HepG2 (cell line): ENCODE measurements around the gene KTI12. TPM values are rescaled to one million over a fixed set of nuclear protein-coding genes. Genes with fewer than 3 reads are reported as not detected.

ENCODE experiments used
- ATAC-seq: fragments of 200-7000 bp; cut with Tn5 transposase; 3 replicates; pipeline ENCODE4 v1.9.1; 2020; ENCODE audit warnings: mild to moderate bottlenecking, moderate library complexity
- BruUV-seq: library from RNA; stranded (reverse); fragments of 400-500 nt; replicated peaks from 2 replicates; lab custom pipeline; 2021; lab: Mats Ljungman, UMichigan
- CTCF ChIA-PET: fragments of 300-600 bp; formaldehyde crosslinking; extraction: SDS; loops from one replicate; lab custom pipeline; 2021; ENCODE audit warnings: low total read pairs, inconsistent platforms, low intra/inter-chr PET ratio; lab: Yijun Ruan, JAX
- POLR2A ChIA-PET: fragments of 350-600 bp; sonication (Branson Sonifier 250); formaldehyde crosslinking; loops from one replicate; lab custom pipeline; 2020; ENCODE audit warnings: antibody characterized with exemption, inconsistent platforms; lab: Yijun Ruan, JAX
- DNase-seq: peaks from one replicate; pipeline ENCODE4 v3.0.0-alpha.2; 2015; ENCODE audit warnings: low spot score
- FAIRE-seq: peaks from 3 replicates; lab custom pipeline; 2011; peaks lifted over from hg19 to GRCh38; lab: Jason Lieb, UNC
- H2AFZ ChIP-seq: one replicate; pipeline ENCODE4 v1.6.1; 2011; ENCODE audit warnings: low read length, inconsistent platforms
- H3K27ac ChIP-seq: fragments of 300-600 bp; 3 replicates; pipeline ENCODE4 v1.8.0; 2011; ENCODE audit warnings: mixed run types, mild to moderate bottlenecking, mixed read lengths, low read length, inconsistent platforms; ENCODE audit not compliant: insufficient read depth; ENCODE audit errors: extremely low read length
- H3K27me3 ChIP-seq, 2 experiments: fragments of 200-600 bp in 1 of 2; 2 replicates in 1 of 2; 3 replicates in 1 of 2; pipeline versions ENCODE4 v1.6.0 to v1.8.0; 2011; ENCODE audit warnings: low read length in 2 of 2, mild to moderate bottlenecking in 2 of 2, moderate library complexity in 2 of 2, inconsistent platforms in 1 of 2; ENCODE audit not compliant: insufficient read depth in 2 of 2, control insufficient read depth in 1 of 2
- H3K36me3 ChIP-seq, 2 experiments: fragments of 200-600 bp in 1 of 2; replicated peaks in 1 of 2; 2 replicates in 1 of 2; 3 replicates in 1 of 2; pipeline versions ENCODE4 v1.5.1 to v1.8.0; 2011; ENCODE audit warnings: low read length in 2 of 2, inconsistent platforms in 1 of 2; ENCODE audit not compliant: insufficient read depth in 2 of 2, control insufficient read depth in 1 of 2
- H3K4me1 ChIP-seq: 2 replicates; pipeline ENCODE4 v1.5.1; 2012; ENCODE audit warnings: low read length, inconsistent platforms; ENCODE audit not compliant: insufficient read depth
- H3K4me2 ChIP-seq: 2 replicates; pipeline ENCODE4 v1.6.0; 2011; ENCODE audit warnings: low read depth, low read length, inconsistent platforms
- H3K4me3 ChIP-seq, 3 experiments: fragments of 200-600 bp in 1 of 3; sonication (generic), shearing (Covaris generic) in 1 of 3; replicated peaks in 1 of 3; 2 replicates each; pipeline ENCODE4 v1.5.1; 2011 to 2016; ENCODE audit warnings: low read length in 3 of 3, inconsistent platforms in 2 of 3, low read depth in 2 of 3, mild to moderate bottlenecking in 2 of 3, control low read depth in 1 of 3, mixed read lengths in 1 of 3; ENCODE audit not compliant: insufficient read depth in 1 of 3
- H3K79me2 ChIP-seq: one replicate; pipeline ENCODE4 v1.6.1; 2011; ENCODE audit warnings: low read length, inconsistent platforms; ENCODE audit not compliant: insufficient read depth
- H3K9ac ChIP-seq: 2 replicates; pipeline ENCODE4 v1.6.0; 2011; ENCODE audit warnings: mild to moderate bottlenecking, low read depth, low read length, inconsistent platforms; ENCODE audit not compliant: insufficient read depth
- H3K9me3 ChIP-seq: 2 replicates; pipeline ENCODE4 v1.5.1; 2012; ENCODE audit warnings: mild to moderate bottlenecking, low read length
- H4K20me1 ChIP-seq: 2 replicates; pipeline ENCODE4 v1.6.0; 2011; ENCODE audit warnings: inconsistent platforms, mild to moderate bottlenecking, low read length, moderate library complexity; ENCODE audit not compliant: insufficient read depth
- ATRX ChIP-seq: sonication (generic); formaldehyde crosslinking; IDR thresholded peaks from 2 replicates; pipeline ENCODE4 v1.4.0; 2020; ENCODE audit warnings: missing genetic modification reagents, borderline replicate concordance
- GATAD1 ChIP-seq: IDR thresholded peaks from 2 replicates; pipeline ENCODE4 v1.6.1; 2016; ENCODE audit warnings: missing genetic modification reagents, missing compliant biosample characterization
- KDM3A ChIP-seq: IDR thresholded peaks from 2 replicates; pipeline ENCODE4 v1.6.1; 2018; ENCODE audit warnings: low read depth, missing compliant biosample characterization
- KMT2B ChIP-seq: IDR thresholded peaks from 2 replicates; pipeline ENCODE4 v1.6.1; 2016; ENCODE audit warnings: missing genetic modification reagents, missing compliant biosample characterization
- RAD51 ChIP-seq: fragments of 450-650 bp; IDR thresholded peaks from 2 replicates; pipeline ENCODE4 v1.6.1; 2016; ENCODE audit warnings: borderline replicate concordance
- SP1 ChIP-seq, 2 experiments: fragments of 450-650 bp in 1 of 2; sonication (generic) in 1 of 2; formaldehyde crosslinking in 1 of 2; IDR thresholded peaks; 2 replicates each; pipeline versions ENCODE4 v1.4.0 to v1.6.1; 2016 to 2020; ENCODE audit warnings: missing genetic modification reagents in 1 of 2
- TEF ChIP-seq: sonication (generic); formaldehyde crosslinking; IDR thresholded peaks from 2 replicates; pipeline ENCODE4 v1.5.0; 2020; ENCODE audit warnings: missing genetic modification reagents
- ZBTB39 ChIP-seq: sonication (generic); formaldehyde crosslinking; IDR thresholded peaks from 2 replicates; pipeline ENCODE4 v1.5.0; 2020; ENCODE audit warnings: missing genetic modification reagents
- ZNF121 ChIP-seq: sonication (generic); formaldehyde crosslinking; IDR thresholded peaks from 2 replicates; pipeline ENCODE4 v1.5.0; 2020; ENCODE audit warnings: mild to moderate bottlenecking, missing genetic modification reagents
- ZNF275 ChIP-seq: sonication (generic); formaldehyde crosslinking; IDR thresholded peaks from 2 replicates; pipeline ENCODE4 v1.8.0; 2022; ENCODE audit warnings: missing genetic modification reagents, mild to moderate bottlenecking, inconsistent platforms, borderline replicate concordance
- ZNF451 ChIP-seq: sonication (generic); formaldehyde crosslinking; IDR thresholded peaks from 2 replicates; pipeline ENCODE4 v1.5.0; 2020; ENCODE audit warnings: mild to moderate bottlenecking, missing genetic modification reagents
- ZNF703 ChIP-seq: sonication (generic); formaldehyde crosslinking; IDR thresholded peaks from 2 replicates; pipeline ENCODE4 v1.5.1; 2020; ENCODE audit warnings: missing genetic modification reagents, mild to moderate bottlenecking, moderate library complexity, borderline replicate concordance
- ZNF761 ChIP-seq: sonication (generic); formaldehyde crosslinking; conservative IDR thresholded peaks from 2 replicates; pipeline ENCODE4 v1.4.0; 2020; ENCODE audit warnings: mild to moderate bottlenecking, missing genetic modification reagents
- ZNF816 ChIP-seq: sonication (generic); formaldehyde crosslinking; IDR thresholded peaks from 2 replicates; pipeline ENCODE4 v1.8.0; 2022; ENCODE audit warnings: missing genetic modification reagents, mild to moderate bottlenecking, borderline replicate concordance
- WGBS: methylation state at CpG from one replicate; pipeline ENCODE4 v1.1.6; 2017; ENCODE audit warnings: low lambda C conversion rate; 5-methylcytosine and 5-hydroxymethylcytosine counted together
- in situ Hi-C: cut with HindIII; loops from 2 replicates; pipeline ENCODE4 v1.10.0; 2017; ENCODE audit warnings: low pct_unique_long_range_greater_than_20kb; ENCODE audit not compliant: extremely low pct_ligation_motif_present
- intact Hi-C: fragments of 100-400 bp; cut with micrococcal nuclease; formaldehyde crosslinking; loops from one replicate; pipeline ENCODE4 v1.10.0; 2022; ENCODE audit not compliant: unreplicated experiment
- polyA plus RNA-seq, 8 experiments: library from polyadenylated mRNA; depleted of rRNA in 3 of 8; stranded (reverse) in 7 of 8; unstranded in 1 of 8; fragments of >200 nt; fragmentation: Illumina TruSeq in 4 of 8; extraction: Trizol in 4 of 8; gene quantifications; 2 replicates each; pipeline versions ENCODE4 v1.2.1 to v1.2.3, GENCODE V29; 2011 to 2016; ENCODE audit warnings: low read depth in 4 of 8, missing spikeins in 1 of 8, mixed read lengths in 1 of 8; ENCODE audit not compliant: insufficient read depth in 1 of 8
- total RNA-seq, 5 experiments: library from RNA; depleted of rRNA; stranded (reverse); fragments of >200 nt; fragmentation: Illumina TruSeq; extraction: Trizol; gene quantifications; 2 replicates each; pipeline ENCODE4 v1.2.3, GENCODE V29; 2016; ENCODE audit warnings: low read depth in 1 of 5

KTI12 gene
- total and polyA plus RNA-seq, 2 of the 13 experiments (the other 11 are each of a cell fraction or from before 2014, with no cell fraction given) = 7.4 to 10.2 TPM

- TF ChIP-seq RAD51 (no peak), TEF (CRISPR knock-in tag) (no peak), GATAD1 (CRISPR knock-in tag) (no peak), ZNF121 (CRISPR knock-in tag) (no peak), ZNF816 (CRISPR knock-in tag) (no peak), KDM3A (CRISPR knock-in tag) (no peak), ZBTB39 (CRISPR knock-in tag) (no peak), ZNF275 (CRISPR knock-in tag) (no peak), SP1 (IDR thresholded peaks at IDR 0.05) (no peak), SP1 (CRISPR knock-in tag; IDR thresholded peaks at IDR 0.05) (no peak), ATRX (CRISPR knock-in tag) (no peak), ZNF703 (CRISPR knock-in tag) (no peak), KMT2B (no peak), ZNF761 (CRISPR knock-in tag) (no peak), ZNF451 (CRISPR knock-in tag) (no peak)
- TF ChIP-seq, all 625 proteins: peak for 0
- no peaks in the 10 kb centered on the region for H4K20me1 ChIP-seq
- WGBS = 19% methylated on average over 47 of the region's 47 CpGs
- in situ Hi-C loops (no loop called here), intact Hi-C loops (no loop called here)
- peak overlapping the region; percentile 51 for H3K4me2 ChIP-seq
- no peak for DNase-seq
- H3K4me3 ChIP-seq = peak overlapping the region; percentile 50 to 66 (median 58); a peak in 4 of 6 replicates
- H3K9me3 ChIP-seq = no peaks in the 10 kb centered on the region
- ChIA-PET CTCF (interaction anchor here (0.7 kb wide), 1 partner anchor 93 kb away, joined by 3 read pairs; no protein-coding TSS in a partner anchor), POLR2A (no interaction called here)
- peaks cover 1 to 35% of the 10 kb centered on the region in 2 experiments; a peak in 2 of 5 replicates for H3K27me3 ChIP-seq
- no peak for FAIRE-seq
- no TSS peak for BruUV-seq
- no peak overlapping the region for H2AFZ ChIP-seq
- no peak overlapping the region for H3K9ac ChIP-seq
- no peaks in the 10 kb centered on the region for H3K79me2 ChIP-seq
- H3K27ac ChIP-seq = no peak overlapping the region
- no peak for ATAC-seq
- H3K4me1 ChIP-seq = peaks cover 10% of the 10 kb centered on the region
- H3K36me3 ChIP-seq = no peaks in the 10 kb centered on the region
Measured at GRCh38 chr1:51989582-51990477, 43.8 kb downstream of the KTI12 start.
